Measurements from ENCODE around the gene PNPLA5.

DNA sequence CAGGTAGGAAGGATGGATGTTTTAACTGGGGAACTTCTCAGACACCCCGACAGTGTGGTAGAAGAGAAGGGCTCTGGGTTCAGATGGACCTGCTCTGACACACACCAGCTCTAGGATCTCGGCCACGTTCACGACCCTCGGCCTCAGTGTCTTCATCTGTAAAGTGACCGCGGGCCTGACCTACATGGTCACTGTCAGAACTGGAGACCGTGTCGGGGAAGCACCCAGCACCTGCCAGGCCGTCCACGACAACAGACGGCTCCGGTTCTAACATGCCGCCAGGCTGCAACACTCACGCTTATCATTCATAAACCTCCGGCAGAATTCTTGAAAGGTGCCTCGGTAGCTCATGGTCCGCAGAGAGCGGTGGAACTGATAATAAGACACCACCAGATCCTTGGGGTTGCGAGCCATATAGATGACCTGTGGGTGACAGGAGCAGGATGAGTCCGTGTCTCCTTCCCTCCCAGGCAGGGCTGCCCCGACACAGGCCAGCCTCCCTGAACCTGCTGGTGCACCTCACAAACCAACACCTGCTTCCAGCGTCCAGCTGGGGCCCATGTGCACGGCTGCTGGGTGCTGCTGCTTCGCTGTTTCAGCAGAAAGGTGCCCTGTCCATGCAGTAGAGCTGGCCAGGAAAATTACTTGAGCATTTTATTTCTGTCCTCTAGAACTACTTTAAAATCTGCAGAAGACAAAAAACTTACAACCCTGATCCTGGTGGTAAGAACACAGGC lies 53.1 kb downstream of the PNPLA5 start:
- TF ChIP-seq CTCF (CRISPR knock-in tag; IDR thresholded peaks at IDR 0.05) (no peak), ELK4 (CRISPR knock-in tag; IDR thresholded peaks at IDR 0.05; ENCODE audit: borderline replicate concordance) (no peak), MXI1 (IDR thresholded peaks at IDR 0.05; ENCODE audit: borderline replicate concordance, low read depth, low read length) (no peak), ELF1 (CRISPR knock-in tag; IDR thresholded peaks at IDR 0.05) (no peak), ZFP62 (CRISPR knock-in tag; IDR thresholded peaks at IDR 0.05) (no peak)

Measured in HepG2 (cell line).